ENCODE data around the gene CEL. TPM values are rescaled to one million over a fixed set of nuclear protein-coding genes. Genes with fewer than 3 reads are reported as not detected.

The CEL gene
- total and polyA plus RNA-seq, 2 donors (not counting 3 experiments of a cell fraction or from before 2014, with no cell fraction given): 0.92 to 1.1 TPM

- FAIRE-seq (no peak), DNase-seq (ENCODE audit: low read depth, low spot score) (no peak)
- Histone ChIP-seq H3K4me3 (replicated peaks in 1 of 3; ENCODE audit: insufficient read depth in 1 of 3, low read depth in 1 of 3, low read length in 3 of 3) (no peak overlapping the region), H4K20me1 (replicated peaks; ENCODE audit: control insufficient read depth, extremely low read depth, insufficient read depth, low read length) (no peaks in the 10 kb centered on the region), H3K9me3 (replicated peaks; ENCODE audit: control insufficient read depth, insufficient read depth, low read length) (no peaks in the 10 kb centered on the region), H3K27ac (ENCODE audit: insufficient read depth, low read depth, low read length) (no peak overlapping the region), H3K36me3 (ENCODE audit: control insufficient read depth in 2 of 2, extremely low read depth in 1 of 2, insufficient read depth in 2 of 2, low read length in 2 of 2) (no peaks in the 10 kb centered on the region), H3K27me3 (ENCODE audit: control insufficient read depth in 2 of 2, insufficient read depth in 2 of 2, low read length in 2 of 2) (peaks cover 10 to 14% of the 10 kb centered on the region in 2 experiments), H3K4me2 (ENCODE audit: insufficient read depth, low read length) (no peak overlapping the region), H2AFZ (ENCODE audit: low read depth, low read length) (no peak overlapping the region), H3K9me1 (replicated peaks; ENCODE audit: control insufficient read depth, extremely low read depth, insufficient read depth, low read length) (no peaks in the 10 kb centered on the region), H3K9ac (replicated peaks; ENCODE audit: extremely low read depth, insufficient read depth, low read length) (no peak overlapping the region), H3K79me2 (ENCODE audit: control insufficient read depth, insufficient read depth, low read length) (no peaks in the 10 kb centered on the region), H3K4me1 (ENCODE audit: control insufficient read depth, extremely low read depth, insufficient read depth, low read length) (no peaks in the 10 kb centered on the region)
- dilution Hi-C loops (cut with MboI; ENCODE audit: extremely low pct_ligation_motif_present, low sequenced_read_pairs): no loop called here
- no TSS peak for BruUV-seq (replicated peaks)
- ChIA-PET POLR2A (no interaction called here), CTCF (interaction anchor here (1.1 to 1.6 kb wide), 2 partner anchors 16 to 45 kb away, joined by 3 to 5 read pairs; partner anchors contain the start of gene GTF3C5)
- TF ChIP-seq MYC (IDR thresholded peaks at IDR 0.05; ENCODE audit: low read depth, low read length) (no peak), GATA2 (IDR thresholded peaks at IDR 0.05; ENCODE audit: insufficient read depth, insufficient read length, low read depth, low read length) (no peak), FOS (IDR thresholded peaks at IDR 0.05; ENCODE audit: borderline replicate concordance, insufficient read depth, low read length) (no peak), MAX (IDR thresholded peaks at IDR 0.05; ENCODE audit: insufficient read depth, insufficient read length) (no peak), POLR2A (IDR thresholded peaks at IDR 0.05; ENCODE audit: low read depth, low read length) (no peak), CTCF (IDR thresholded peaks at IDR 0.05; ENCODE audit: extremely low read depth in 1 of 2, insufficient read depth in 1 of 2, low read depth in 1 of 2, low read length in 2 of 2) (no peak), JUN (IDR thresholded peaks at IDR 0.05; ENCODE audit: borderline replicate concordance, insufficient read depth, insufficient read length, low read depth) (no peak), POLR2AphosphoS5 (IDR thresholded peaks at IDR 0.05; ENCODE audit: insufficient read depth, low read depth, low read length) (no peak), EZH2 (IDR thresholded peaks at IDR 0.05; ENCODE audit: borderline replicate concordance, low read depth, low read length, severe bottlenecking) (no peak)
- intact Hi-C loops (cut with micrococcal nuclease): no loop called here
Measured at GRCh38 chr9:133075925-133076630, 14.3 kb downstream of the CEL start.

Data from endothelial cell of umbilical vein (primary cell).